Stimulated activated CD4-positive, alpha-beta T cell treated with anti-CD3 and anti-CD28 coated beads, TNF-alpha, amount 100 ng/mL, for 24 hours (primary cell): Measurements from ENCODE around the gene CHD1.
"Not testable (repeated sequence)": the region's sequence is repeated elsewhere in the genome, so short reads cannot be mapped to it uniquely, and the experiment has no call there.

ENCODE experiments used
- DNase-seq, 3 experiments: peaks; one replicate each; pipeline ENCODE4 v3.0.0-alpha.2; 2020; ENCODE audit warnings: low read depth in 3 of 3

CHD1 gene

DNA sequence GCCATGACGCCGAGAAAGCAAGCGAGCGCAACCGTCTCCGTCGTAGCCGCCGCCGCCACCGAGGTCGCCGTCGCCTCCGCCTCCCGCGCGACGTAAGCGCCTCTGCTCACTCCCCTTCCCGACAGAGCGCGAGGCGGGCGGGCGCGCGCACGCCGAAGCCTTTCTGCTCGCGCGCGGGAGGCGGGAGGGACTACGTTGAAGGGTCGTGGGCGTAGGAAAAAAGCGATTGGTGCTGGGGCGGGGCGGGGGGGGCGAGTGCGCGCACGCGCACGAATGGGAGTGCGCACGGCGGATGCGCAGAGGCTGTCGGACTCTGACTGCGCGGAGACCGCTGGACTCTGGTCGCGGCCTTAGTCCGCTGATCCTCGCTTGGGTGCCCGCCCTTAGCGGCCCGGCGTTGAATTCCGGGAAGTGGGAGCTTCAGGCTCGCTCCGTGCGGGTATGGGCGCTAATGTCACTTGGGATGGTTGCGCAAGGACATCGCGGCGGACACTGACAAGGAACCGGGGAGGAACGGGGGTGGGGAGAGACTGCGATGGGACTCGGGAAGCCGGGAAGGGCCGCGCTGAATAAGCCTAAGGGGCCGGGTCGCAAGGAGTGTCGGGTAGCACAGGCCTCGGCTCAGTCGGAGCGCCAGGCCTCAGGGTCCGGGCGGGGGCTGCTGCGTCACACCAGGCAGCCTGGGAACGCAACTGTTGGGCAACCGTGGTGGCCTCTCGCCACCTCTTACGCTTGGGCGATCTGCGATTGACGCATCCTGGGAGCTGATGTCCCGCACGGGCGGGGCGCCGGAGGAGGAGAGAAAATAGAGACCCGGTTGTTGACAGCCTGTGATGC is at the start of gene CHD1:
Gene CHD1 (minus strand): TSS at position 135 of the 837 bp plus-strand sequence. CDS start 2,621 bp downstream, outside the sequence.
- DNase-seq = peak; percentile 89 to 91 (median 90)

DNA sequence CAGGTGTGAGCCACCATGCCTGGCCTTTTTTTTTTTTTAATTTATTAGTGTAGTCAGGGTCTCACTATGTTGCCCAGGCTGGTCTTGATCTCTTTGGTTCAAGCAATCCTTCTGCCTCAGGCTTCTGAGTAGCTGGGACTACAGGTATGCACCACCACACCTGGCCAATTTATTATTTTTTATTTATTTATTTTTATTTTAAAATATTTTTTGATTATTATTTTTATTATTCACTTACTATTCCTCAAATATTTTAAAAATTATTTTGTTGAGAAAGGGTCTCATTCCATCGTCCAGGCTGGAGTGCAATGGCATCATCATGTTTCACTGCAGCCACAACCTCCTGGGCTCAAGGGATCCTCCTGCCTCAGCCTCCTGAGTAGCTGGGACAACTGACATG is 49.7 kb upstream of the CHD1 start:
- DNase-seq = no peak

DNA sequence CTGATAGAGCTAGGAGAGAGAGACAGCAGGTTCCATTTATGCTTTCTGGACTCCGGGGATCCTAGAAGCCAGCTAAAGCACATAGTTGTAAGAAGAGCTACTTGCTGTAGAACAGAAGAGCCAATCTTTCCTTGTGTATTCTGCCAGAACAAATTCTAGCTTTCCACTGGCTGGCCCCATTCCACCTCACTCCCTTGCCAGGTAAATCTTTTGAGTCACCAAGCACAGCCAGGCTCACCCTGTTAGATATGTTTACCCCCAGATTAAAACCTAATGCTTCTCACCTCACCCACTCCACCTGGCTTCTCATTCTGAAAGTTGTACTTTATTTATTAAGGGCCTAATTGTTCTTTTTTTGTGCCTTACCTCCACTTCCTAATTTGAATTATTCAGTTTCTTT is 48.9 kb upstream of the CHD1 start:
- no peak for DNase-seq

DNA sequence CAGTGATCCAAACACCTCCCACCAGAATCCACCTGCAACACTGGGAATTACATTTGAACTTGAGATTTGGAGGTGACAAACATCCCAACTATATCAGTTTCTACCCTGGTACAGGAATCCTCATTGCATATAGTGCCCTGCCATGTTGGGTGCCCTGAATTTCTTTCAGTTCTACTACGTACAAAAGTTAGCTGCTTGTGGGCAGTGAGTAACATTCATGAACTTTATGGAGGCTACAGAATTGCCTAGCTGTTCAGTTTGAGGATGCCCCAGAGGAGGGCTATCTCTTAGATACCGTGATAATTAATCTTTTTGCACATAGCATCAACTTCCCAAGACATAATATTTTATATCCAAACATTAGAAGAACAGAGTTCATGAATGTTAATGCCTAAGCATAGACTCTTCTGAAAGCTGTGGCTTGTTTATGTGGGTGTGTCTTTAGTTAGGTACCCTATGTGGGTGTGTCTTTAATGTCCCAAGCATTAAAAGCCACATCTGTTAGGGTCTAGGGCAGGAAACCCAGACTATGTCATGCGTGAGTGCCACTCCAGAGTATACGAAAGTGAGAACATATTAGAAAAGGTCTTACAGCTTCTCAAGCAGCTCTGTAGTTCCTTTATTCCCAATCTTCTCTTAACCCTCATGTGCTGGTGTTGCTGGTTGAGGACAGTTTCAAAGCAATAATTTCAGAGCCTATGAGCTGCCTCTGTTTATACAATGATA is 47.0 kb upstream of the CHD1 start:
- DNase-seq = no peak

DNA sequence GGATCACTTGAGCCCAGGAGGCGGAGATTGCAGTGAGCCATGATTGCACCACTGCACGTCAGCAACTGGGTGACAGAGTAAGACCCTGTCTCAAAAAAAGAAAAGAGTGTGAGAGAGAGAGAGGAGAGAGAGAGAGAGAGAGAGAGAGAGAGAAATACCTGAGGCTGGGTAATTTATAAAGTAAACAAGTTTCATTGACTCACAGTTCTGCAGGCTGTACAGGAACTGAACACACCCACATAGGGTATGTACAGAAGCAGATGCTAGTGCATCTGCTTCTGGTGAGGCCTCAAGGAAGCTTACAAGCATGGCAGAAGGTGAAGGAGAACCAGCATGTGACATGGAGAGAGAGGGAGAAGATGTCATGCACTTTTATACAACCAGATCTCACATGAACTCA is 46.4 kb upstream of the CHD1 start:
- no peak for DNase-seq

DNA sequence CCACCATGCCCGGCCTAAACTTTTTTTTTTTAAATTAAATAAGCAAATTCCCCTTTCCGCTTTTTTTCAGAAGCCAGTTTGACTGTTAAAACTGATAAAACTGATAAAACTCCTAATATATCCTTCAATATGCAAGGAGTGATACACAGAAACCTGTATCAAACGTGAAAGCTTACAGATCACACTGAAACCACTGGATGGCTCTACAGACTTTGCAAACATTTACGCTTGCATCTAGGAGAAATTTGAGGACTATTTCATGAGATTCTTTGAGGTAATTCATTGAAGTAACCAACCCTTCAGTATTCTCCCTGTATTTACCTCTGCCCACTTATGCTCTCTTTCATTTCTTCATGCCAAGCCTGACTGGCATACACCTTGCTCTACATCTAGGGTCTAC is 40.6 kb upstream of the CHD1 start:
- no peak for DNase-seq

DNA sequence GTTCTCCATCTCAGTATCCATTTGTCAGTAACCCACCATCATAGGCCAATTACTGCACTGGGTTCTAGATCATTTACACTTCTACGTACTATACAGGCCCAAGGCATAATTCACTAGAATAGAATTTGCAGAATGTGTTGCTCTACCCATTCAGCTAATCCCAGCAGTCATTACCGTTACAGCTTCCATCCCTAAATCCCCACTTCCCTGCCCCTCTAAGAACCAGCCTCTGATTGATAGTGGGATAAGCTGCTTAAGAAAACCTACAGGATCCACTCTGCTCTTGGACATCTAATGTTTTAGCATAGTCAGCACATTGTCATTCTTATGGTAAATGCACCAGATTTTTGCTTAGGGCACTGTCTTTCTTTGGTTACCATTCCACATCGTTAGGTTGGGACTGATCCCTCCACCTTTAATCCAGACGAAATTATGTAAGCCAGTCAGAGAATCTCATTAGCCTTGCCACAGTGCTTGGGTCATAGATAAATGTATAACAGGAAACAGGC is 39.3 kb upstream of the CHD1 start:
- no peak for DNase-seq

DNA sequence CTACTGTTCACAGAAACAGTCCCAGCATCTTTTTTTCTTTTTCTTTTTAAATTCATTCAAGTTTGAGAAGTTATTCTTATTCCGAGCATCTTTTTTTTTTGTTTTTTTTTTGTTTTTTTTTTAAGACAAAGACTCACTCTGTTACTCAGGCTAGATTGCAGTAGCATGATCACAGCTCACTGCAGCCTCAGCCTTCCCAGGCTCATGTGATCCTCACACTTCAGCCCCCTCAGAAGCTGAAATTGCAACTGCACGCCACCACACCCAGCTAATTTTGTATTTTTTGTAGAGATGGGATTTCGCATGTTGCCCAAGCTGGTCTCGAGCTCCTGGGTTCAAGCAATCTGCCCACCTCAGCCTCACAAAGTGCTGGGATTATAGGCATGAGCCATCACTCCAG is 36.4 kb upstream of the CHD1 start:
- DNase-seq = no peak

DNA sequence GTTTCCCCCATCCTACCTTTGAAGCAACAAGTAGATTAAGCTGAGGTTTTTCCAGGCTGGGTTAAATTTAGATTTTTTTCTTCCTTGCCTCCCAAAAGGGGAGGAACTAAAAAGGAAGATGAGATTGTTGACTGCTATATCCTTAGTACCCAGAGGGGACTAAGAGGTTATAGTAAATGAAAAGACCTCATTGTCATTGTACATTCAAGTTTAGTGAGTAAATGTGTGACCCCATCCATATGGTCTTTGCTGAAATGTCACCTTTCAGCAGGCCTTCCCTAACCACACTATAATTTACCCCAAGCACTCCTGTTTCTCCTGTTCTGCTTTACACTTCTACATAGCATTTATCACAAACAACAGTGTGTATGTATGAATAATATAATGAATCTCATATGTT is 35.8 kb upstream of the CHD1 start:
- DNase-seq = no peak

DNA sequence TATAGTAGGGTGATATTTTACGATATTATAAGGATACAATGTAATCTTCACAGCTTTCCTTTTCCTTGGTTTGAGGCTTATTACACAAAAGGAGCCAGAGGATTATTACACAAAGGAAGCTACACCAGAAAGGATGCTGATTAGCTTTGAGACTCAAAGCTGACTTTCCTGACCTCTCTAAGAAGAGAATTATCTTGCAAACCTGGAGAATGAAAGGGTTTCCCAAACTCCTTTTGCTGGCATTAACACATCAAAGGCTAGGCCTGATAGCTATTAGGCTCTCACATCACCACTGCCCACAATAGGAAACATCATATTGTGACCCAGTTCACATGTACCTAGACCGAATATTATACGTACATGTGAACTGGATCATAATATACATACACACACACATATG is 34.2 kb upstream of the CHD1 start:
- DNase-seq = no peak

DNA sequence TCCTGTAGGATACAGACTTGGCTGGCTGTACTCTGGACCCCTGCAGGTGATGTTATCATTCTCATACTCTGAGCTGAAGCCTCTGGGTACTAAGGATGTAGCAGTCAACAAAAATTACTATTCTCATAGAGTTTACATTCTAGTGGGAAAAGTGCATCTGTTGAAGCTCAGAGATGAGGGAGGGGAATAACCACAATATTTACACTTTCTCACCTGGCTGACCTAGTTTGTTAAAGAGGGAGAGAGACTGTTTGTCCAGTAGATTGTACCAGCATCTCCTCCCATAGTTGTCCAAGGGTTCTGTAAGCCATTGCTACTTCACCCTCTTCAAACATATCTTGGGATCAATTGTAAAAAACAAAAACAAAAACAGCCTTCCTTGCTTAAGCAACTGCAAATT is 33.8 kb upstream of the CHD1 start:
- no peak for DNase-seq

DNA sequence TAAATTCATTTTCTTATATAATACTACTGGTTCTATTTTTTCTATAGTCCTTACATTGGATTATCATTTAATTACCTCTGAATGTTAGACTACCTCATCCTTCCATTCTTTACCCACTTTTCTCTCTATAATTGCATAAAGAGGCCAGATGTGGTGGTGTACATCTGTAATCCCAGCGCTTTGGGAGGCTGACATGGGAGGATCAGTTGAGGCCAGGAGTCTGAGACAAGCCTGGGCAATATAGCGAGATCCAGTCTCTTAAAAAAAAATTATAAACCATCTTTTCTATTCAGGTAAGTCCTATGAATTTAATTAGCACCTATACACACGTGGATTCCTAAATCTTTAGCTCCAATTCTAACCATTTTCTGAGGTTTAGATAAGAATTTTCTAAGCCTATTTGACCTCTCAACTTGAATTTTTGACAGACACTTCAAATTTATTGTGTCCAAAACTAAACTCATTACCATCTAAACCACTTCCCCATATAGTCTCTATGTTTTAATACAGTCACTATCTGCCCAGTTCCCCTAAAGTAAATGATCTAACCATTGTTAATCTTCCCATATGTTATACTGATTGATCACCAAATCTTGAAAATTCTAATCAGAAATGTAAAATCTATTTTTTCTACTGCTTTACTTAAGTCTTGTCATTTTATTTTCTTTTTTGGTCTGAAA is 33.0 kb upstream of the CHD1 start:
- no peak for DNase-seq

DNA sequence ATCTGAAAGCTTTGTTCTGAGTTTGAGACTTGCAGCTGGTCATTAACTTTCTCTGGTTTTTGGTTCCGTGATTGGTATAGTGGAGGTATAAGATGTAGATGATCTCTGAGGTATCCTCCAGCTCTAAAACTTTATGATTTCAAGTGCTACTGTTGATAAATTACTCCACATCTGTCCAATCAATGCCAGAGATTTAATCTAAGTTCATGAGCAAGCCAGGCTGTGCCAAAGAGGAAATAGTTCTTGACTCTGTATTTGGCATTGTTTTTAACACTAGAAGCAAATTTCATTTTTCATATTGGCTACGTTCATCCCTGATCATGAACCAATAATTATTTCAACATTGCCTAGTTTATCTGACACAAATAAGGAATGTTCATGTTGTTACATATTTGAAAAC is 28.5 kb upstream of the CHD1 start:
- no peak for DNase-seq

DNA sequence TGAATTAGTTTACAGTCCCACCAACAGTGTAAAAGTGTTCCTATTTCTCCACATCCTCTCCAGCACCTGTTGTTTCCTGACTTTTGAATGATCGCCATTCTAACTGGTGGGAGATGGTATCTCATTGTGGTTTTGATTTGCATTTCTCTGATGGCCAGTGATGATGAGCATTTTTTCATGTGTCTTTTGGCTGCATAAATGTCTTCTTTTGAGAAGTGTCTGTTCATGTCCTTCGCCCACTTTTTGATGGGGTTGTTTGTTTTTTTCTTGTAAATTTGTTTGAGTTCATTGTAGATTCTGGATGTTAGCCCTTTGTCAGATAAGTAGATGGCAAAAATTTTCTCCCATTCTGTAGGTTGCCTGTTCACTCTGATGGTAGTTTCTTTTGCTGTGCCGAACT is 27.1 kb upstream of the CHD1 start:
- not testable (repeated sequence) for DNase-seq

DNA sequence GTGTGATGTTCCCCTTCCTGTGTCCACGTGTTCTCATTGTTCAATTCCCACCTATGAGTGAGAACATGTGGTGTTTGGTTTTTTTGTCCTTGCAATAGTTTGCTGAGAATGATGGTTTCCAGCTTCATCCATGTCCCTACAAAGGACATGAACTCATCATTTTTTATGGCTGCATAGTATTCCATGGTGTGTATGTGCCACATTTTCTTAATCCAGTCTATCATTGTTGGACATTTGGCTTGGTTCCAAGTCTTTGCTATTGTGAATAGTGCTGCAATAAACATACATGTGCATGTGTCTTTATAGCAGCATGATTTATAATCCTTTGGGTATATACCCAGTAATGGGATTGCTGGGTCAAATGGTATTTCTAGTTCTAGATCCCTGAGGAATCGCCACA is 26.7 kb upstream of the CHD1 start:
- DNase-seq = not testable (repeated sequence)

DNA sequence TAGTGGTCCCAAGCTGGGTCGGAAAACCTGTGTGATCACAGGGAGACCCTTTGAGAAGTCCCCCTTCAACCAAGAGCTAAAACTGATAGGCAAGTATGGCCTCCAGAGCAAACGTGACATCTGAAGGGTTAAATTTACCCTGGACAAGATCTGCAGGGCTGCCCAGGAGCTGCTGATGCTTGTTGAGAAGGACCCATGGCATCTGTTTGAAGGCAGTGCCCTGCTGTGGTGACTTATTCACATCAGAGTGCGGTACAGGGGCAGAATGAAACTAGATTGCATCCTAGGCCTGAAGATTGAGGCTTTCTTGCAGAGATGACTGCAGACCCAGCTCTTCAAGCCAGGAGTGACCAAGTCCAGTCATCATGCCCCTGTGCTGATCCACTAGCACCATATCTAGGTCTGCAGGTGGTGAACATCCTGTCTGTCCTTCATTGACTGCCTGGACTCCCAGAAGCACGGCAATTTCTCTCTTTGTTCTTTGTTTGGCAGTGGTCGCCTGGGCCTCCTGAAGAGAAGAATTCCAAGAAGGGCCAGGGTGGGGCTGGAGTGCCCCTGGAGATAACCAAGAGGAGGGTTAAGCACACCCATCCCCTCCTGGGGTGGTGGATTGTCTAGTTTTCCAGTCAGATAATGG is 25.7 kb upstream of the CHD1 start:
- DNase-seq = no peak

DNA sequence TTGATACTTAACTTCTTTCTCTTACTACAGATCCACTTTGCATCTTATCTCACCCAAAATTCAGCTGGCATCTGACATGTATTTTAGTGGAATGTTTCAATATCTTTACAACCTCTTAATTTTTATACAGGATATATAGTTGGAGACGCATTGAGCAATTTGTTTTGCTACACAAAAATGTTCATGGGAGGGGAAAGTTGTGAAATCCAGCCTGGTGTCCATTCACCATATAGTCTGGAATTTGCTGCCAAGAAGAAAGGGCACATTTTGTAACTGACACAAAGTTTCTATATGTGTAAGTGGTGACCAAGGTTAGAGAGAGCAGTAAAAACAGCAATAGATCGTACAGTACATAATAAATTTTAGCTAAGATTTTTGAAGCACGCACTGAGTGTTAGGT is 14.0 kb upstream of the CHD1 start:
- DNase-seq = no peak

DNA sequence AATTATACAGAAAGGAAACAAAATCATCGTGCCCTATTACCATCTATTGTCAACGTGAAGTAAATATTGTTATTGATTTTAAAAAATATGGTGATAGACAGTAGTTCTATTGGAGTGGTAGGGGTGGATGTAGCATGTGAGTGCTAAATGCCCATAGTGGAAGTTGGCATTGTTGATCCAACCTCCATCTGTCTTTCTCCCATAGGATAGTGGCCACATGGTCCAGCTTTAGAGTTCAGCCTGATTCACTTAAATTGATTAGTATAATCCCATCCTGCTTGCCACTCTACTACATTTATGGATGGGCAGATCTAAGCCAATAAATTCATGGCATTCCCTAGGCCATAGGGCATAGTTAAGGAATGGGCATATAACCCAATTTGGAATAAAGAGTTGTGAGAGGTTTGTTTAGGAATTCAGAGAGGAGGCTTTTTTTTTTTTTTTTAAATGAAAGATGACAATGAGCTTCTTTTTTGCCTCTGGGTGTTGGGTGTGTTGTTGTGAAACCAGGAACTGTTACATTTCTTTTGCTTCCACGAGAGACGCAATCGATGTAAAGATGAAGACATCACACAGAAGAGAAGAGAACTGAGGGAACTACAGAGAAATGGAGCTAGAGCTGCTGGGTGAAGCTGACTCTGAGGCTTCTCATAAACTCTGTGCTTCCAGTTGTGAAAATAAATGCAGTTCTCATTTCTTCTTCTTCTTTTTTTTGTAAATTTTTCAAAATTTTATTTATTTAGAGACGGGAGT is 12.5 kb upstream of the CHD1 start:
- DNase-seq = no peak

DNA sequence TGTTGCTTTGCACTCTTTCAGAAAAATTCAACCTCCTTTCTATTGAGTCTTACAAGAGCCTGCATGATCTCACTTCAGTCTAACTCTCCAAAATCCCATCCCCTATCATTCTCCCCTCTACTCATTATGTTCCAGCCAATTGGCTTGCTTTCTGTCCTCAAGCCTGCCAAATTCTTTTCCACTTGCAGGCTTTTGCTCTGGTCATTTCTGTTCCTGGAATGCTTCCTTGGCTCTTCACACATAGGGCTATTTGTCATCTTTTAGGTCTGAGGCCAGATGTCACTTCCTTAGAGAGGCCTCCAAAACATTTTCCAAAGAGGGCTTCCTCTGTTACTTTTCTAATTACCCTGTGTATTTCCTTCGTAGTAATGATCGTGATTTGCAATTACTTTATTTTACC is 11.8 kb upstream of the CHD1 start:
- DNase-seq = no peak

DNA sequence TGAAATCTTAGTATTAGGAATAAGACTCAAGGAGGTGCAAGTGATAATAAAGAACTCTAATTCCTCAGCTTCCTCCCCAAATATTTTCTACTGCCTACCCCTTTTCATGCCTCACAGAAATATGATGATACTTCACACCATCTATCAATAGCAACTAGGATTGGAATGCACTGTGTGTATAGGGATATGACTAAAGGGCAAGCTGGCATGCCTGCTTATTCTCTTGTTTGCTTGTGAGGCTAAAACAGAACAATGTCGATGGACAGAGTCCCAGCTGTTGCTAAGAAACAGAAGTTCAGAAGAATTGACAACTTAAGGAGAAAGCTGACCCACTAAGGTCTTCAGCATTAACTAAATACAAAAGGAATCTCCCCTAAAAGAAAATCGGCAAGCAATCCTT is 9.7 kb upstream of the CHD1 start:
- DNase-seq = no peak
